A673 (cell line): Measurements from ENCODE around the gene FNIP1. TPM values are rescaled to one million over a fixed set of nuclear protein-coding genes. Genes with fewer than 3 reads are reported as not detected.

Experiments used
- BruUV-seq: library from RNA; stranded (reverse); fragments of 400-500 nt; replicated peaks from 2 replicates; lab custom pipeline; 2021; lab: Mats Ljungman, UMichigan
- CTCF ChIA-PET: fragments of 300-600 bp; sonication (Branson Sonifier 250); formaldehyde crosslinking; loops from one replicate; lab custom pipeline; 2022; ENCODE audit warnings: antibody characterized with exemption; lab: Charles Lee
- POLR2A ChIA-PET: fragments of 300-600 bp; sonication (Branson Sonifier 250); formaldehyde crosslinking; loops from one replicate; lab custom pipeline; 2022; ENCODE audit warnings: antibody characterized with exemption; ENCODE audit not compliant: low non-redundant PET; lab: Charles Lee
- DNase-seq: peaks from one replicate; pipeline ENCODE4 v3.0.0-alpha.2; 2015; ENCODE audit warnings: low spot score
- H3K27ac ChIP-seq: fragments of 200-600 bp; sonication (generic); 2 replicates; pipeline ENCODE4 v1.5.1; 2016; ENCODE audit warnings: mixed run types, low read depth, mild to moderate bottlenecking, mixed read lengths, antibody characterized with exemption, low read length; ENCODE audit not compliant: poor library complexity, severe bottlenecking
- H3K27me3 ChIP-seq: fragments of 200-600 bp; sonication (generic); replicated peaks from 2 replicates; pipeline ENCODE4 v1.6.1; 2017; ENCODE audit warnings: mixed run types, low read depth, mild to moderate bottlenecking, mixed read lengths, antibody characterized with exemption, low read length; ENCODE audit not compliant: insufficient read depth, poor library complexity
- H3K36me3 ChIP-seq: fragments of 200-600 bp; sonication (generic); 2 replicates; pipeline ENCODE4 v1.6.1; 2016; ENCODE audit warnings: mixed run types, mild to moderate bottlenecking, mixed read lengths, antibody characterized with exemption, low read length; ENCODE audit not compliant: insufficient read depth, poor library complexity, severe bottlenecking
- H3K4me1 ChIP-seq: fragments of 200-600 bp; sonication (generic); 2 replicates; pipeline ENCODE4 v1.6.1; 2017; ENCODE audit warnings: mixed run types, mild to moderate bottlenecking, mixed read lengths, antibody characterized with exemption, low read length; ENCODE audit not compliant: insufficient read depth, poor library complexity, severe bottlenecking
- H3K4me3 ChIP-seq: fragments of 200-600 bp; sonication (generic); 2 replicates; pipeline ENCODE4 v1.5.1; 2016; ENCODE audit warnings: low read depth, mixed run types, mild to moderate bottlenecking, mixed read lengths, low read length; ENCODE audit not compliant: poor library complexity, severe bottlenecking
- H3K9me3 ChIP-seq: fragments of 200-600 bp; sonication (generic); 2 replicates; pipeline ENCODE4 v1.6.1; 2016; ENCODE audit warnings: mixed run types, low read depth, mild to moderate bottlenecking, mixed read lengths, antibody characterized with exemption, low read length; ENCODE audit not compliant: poor library complexity, severe bottlenecking
- EZH2 ChIP-seq: fragments of 200-600 bp; sonication (generic); IDR thresholded peaks from 2 replicates; pipeline ENCODE4 v1.6.1; 2017; ENCODE audit warnings: borderline replicate concordance, low read depth, mild to moderate bottlenecking, mixed read lengths, antibody characterized with exemption, low read length; ENCODE audit not compliant: poor library complexity, severe bottlenecking
- intact Hi-C: fragments of 100-400 bp; cut with micrococcal nuclease; formaldehyde crosslinking; loops from one replicate; pipeline ENCODE4 v1.10.0; 2022; ENCODE audit not compliant: unreplicated experiment
- total RNA-seq: library from RNA; stranded (reverse); gene quantifications from 2 replicates; pipeline ENCODE4 v1.2.3, GENCODE V29; 2021
- TF ChIP-seq, protein P1 (sequence below): fragments of 300-800, 200-600 bp; sonication (generic); conservative IDR thresholded peaks from 2 replicates; pipeline ENCODE4 v1.5.1; 2017; ENCODE audit warnings: low read depth, mild to moderate bottlenecking, antibody characterized with exemption, low read length, moderate library complexity, mixed read lengths

Gene FNIP1
- total RNA-seq, 1 experiment from 2014 or later, result 22.9 TPM

DNA sequence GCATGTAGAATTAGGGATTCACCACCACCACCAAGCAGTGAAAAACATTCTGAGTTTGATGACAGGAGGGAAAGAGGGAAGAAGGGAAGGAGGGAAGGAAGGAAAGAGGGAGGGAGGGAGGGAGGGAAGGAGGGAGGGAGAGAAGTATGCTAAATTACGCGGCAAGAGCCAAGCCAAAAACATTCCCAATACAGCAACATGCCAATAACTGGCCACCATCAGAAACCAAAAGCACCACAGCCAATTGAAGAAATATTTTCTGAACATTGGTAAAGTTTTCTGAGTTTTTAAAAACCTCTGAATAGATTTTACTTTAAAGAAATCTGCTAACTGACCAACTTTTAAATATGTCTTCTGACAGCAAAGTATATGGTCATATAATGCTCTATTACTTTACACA is 36.0 kb downstream of the FNIP1 start:
- intact Hi-C loops, result no loop called here
- Histone ChIP-seq H3K9me3 (peaks cover 4% of the 10 kb centered on the region), H3K4me3 (no peak overlapping the region), H3K27me3 (no peaks in the 10 kb centered on the region), H3K27ac (no peak overlapping the region), H3K4me1 (peaks cover 4% of the 10 kb centered on the region), H3K36me3 (no peaks in the 10 kb centered on the region)
- CTCF ChIA-PET, result no interaction called here
- no TSS peak for BruUV-seq
- POLR2A ChIA-PET, result no interaction called here
- no peak for TF ChIP-seq EZH2
- TF ChIP-seq, protein P1, sequence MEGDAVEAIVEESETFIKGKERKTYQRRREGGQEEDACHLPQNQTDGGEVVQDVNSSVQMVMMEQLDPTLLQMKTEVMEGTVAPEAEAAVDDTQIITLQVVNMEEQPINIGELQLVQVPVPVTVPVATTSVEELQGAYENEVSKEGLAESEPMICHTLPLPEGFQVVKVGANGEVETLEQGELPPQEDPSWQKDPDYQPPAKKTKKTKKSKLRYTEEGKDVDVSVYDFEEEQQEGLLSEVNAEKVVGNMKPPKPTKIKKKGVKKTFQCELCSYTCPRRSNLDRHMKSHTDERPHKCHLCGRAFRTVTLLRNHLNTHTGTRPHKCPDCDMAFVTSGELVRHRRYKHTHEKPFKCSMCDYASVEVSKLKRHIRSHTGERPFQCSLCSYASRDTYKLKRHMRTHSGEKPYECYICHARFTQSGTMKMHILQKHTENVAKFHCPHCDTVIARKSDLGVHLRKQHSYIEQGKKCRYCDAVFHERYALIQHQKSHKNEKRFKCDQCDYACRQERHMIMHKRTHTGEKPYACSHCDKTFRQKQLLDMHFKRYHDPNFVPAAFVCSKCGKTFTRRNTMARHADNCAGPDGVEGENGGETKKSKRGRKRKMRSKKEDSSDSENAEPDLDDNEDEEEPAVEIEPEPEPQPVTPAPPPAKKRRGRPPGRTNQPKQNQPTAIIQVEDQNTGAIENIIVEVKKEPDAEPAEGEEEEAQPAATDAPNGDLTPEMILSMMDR, result no peak
- no peak for DNase-seq

DNA sequence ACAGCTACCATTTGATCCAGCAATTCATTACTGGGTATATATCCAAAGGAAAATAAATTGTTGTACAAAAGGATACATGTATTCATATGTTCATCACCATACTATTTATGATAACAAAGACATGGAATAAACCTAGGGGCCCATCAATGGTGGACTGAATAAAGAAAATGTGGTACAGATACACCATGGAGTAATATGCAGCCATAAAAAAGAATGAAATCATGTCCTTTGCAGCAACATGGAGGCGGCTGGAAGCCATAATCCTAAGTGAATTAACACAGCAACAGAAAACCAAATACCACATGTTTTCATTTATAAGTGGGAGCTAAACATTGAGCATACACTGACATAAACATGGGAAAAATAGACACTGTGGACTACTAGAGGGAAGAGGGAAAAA is 37.1 kb downstream of the FNIP1 start:
- intact Hi-C loops, result no loop called here
- Histone ChIP-seq H3K9me3 (peaks cover 4% of the 10 kb centered on the region), H3K27me3 (no peaks in the 10 kb centered on the region), H3K4me1 (peaks cover 4% of the 10 kb centered on the region), H3K36me3 (no peaks in the 10 kb centered on the region), H3K4me3 (no peak overlapping the region), H3K27ac (no peak overlapping the region)
- no peak for DNase-seq
- ChIA-PET POLR2A (no interaction called here), CTCF (no interaction called here)
- BruUV-seq, result no TSS peak
- TF ChIP-seq, protein P1, result no peak
- no peak for TF ChIP-seq EZH2

DNA sequence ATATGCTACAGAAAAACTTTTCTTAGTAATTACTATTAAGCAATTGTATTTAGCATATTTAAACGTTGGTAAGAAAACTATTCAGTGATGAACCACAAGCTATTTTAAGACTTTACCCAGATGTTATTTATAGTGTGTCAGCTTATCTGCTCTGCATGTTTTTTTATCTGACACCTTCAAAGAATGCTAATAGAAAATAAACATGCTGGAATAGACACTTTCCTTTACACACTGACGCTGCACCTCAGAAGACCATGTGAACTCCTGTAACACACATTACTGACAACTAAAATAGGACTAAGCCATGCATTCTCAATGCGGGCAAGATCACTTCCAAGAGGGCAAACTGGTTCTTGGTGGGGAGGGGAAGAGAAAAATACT is 38.3 kb downstream of the FNIP1 start:
- intact Hi-C loops, result no loop called here
- ChIA-PET CTCF (no interaction called here), POLR2A (no interaction called here)
- no peaks in the 10 kb centered on the region for H3K27me3 ChIP-seq
- no peak overlapping the region for H3K27ac ChIP-seq
- H3K36me3 ChIP-seq, result no peaks in the 10 kb centered on the region
- no peaks in the 10 kb centered on the region for H3K9me3 ChIP-seq
- H3K4me3 ChIP-seq, result no peak overlapping the region
- peaks cover 4% of the 10 kb centered on the region for H3K4me1 ChIP-seq
- DNase-seq, result no peak
- TF ChIP-seq EZH2, result no peak
- TF ChIP-seq, protein P1, result no peak
- no TSS peak for BruUV-seq
